Measurements from ENCODE around the gene ZEB2.

- TF ChIP-seq CTCF (IDR thresholded peaks at IDR 0.05) (no peak), EP300 (IDR thresholded peaks at IDR 0.05; ENCODE audit: low read depth) (no peak), POLR2AphosphoS5 (IDR thresholded peaks at IDR 0.05) (no peak)
Observed at GRCh38 chr2:144359684-144360083, 160.2 kb downstream of the ZEB2 start.

Data from transverse colon (tissue), 4 donors.